ENCODE results near the gene OTOG.

The OTOG gene

GRCh38 chr11:17519061-17519885 lies 27.8 kb upstream of the OTOG start:
- no peak for DNase-seq

- DNase-seq, result no peak
Measured at GRCh38 chr11:17521106-17521900, 25.8 kb upstream of the OTOG start.

DNA sequence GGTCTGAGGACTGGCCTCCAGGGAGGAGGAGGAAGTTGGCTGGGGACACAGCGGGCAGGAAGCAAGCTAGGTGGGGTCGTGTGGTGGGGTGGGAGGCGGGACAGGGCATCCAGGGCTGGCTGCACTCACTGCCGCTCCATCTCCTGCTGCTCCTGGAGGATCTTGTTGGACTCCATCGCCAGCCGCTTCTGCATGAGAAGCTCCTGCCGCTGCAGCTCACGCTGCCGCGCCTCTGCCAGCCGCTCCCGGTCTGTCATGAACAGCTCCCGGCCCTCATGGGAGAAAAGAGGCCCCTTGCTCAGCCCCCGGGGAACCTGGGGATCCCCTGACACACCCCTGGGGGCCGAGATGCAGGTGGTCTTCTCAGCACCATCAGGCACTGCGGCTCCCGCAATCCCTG lies 24.4 kb upstream of the OTOG start:
- no peak for DNase-seq

DNA sequence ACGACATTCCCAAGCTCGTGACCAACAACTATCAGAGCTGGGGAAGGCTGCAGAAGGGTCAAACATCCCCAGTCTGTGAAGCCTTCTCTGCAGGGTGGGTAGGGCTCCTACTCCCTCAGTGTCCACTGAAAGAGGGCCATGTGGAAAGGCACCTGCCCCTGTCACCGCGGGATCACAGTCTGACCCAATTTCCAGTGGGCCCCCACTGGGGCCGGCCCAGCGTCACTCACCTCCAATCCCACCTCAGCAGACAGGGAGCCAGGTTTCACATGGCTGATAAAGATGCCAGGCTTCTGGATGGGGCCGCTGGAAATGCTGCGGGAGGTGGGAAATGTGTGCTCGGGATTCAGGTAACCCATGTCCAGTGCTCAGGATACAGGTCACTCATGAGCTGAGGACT lies 22.8 kb upstream of the OTOG start:
- no peak for DNase-seq

DNA sequence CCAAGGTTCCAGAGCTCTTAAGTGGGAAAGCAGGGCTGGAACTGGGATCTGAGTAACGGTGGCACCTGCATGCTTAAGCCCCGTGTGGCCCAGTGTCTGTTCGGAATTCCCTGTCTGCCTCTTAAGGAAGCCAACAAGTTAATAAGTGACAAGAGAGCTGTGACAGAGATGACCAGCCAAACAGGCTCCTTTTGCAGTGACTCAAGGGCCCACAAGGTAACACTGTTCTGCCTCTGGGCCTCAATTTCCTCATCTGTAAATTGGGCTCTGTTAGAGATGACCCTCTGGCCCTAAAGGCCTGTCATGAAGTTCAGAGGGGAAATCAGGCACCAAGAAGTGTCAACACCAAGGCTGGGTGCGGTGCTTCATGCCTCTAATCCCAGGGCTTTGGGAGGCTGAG lies 21.5 kb upstream of the OTOG start:
- DNase-seq, result no peak

- DNase-seq, result no peak
Measured at GRCh38 chr11:17526326-17526725, 20.7 kb upstream of the OTOG start.

- DNase-seq, result no peak
Measured at GRCh38 chr11:17526931-17527627, 20.0 kb upstream of the OTOG start.

- DNase-seq, result no peak
Measured at GRCh38 chr11:17527628-17527995, 19.4 kb upstream of the OTOG start.

GRCh38 chr11:17528181-17528691 lies 18.8 kb upstream of the OTOG start:
- DNase-seq, result no peak

DNA sequence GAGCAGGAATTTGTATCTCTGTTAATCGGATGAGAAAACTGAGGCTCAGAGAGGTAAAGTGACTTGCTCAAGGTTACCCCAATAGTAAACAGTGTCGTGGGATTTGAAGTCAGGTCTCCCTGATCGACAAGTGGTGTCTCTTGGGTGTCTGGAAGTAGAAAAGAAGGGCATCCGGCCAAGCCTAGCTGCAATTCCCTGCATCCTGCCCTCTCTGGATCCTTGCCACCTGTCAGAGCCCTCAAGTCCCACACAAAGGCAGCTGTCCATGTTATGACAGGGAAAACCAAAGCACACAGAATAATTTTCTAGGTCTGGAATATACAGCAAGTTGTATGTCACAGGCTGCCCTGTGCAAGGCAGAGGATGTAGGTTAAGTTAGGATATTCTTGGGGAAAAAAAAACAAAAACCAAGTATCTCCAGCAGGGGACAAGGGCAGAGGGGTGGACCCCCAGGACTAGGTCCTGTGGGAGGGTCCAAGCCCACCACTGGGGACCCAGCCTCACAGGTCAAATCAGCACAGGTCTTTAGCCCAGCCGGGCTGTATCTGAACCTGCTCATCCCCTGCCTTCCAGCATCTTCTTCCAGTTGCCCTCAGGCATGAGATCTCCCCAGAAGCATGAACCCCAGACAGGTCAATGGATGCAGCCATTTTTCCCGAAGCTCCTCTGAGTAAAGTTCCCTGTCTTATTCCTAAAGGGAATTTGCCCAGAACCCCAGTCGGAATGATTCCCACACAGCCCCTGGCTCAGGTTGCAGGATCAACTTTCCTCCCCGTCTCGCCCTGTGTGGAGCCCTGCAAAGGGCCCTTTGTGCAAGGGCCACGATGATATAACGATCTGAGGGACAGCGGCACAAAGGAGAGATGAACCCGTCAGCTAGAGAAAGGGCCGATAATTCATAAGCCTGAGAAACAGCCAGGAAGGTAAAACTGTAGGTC lies 17.9 kb upstream of the OTOG start:
- no peak for DNase-seq

DNA sequence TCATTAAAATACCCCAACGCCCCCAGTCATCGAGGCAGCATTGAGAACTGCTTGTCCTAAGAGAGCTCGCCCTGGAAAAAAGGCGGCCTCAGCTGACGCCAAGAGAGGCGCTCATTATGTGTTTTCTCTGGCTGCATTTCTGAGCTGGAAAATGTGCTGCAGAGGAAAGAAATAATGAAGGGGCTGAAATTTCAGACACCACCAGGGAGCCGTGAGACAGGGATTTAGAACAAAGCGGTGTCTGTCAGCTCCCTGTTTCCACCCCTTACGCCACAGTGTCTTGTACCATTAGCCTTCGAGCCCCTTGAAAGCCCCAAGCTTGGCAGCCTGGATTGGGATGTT lies 17.2 kb upstream of the OTOG start:
- no peak for DNase-seq

GRCh38 chr11:17531071-17531600 lies 15.9 kb upstream of the OTOG start:
- no peak for DNase-seq

DNA sequence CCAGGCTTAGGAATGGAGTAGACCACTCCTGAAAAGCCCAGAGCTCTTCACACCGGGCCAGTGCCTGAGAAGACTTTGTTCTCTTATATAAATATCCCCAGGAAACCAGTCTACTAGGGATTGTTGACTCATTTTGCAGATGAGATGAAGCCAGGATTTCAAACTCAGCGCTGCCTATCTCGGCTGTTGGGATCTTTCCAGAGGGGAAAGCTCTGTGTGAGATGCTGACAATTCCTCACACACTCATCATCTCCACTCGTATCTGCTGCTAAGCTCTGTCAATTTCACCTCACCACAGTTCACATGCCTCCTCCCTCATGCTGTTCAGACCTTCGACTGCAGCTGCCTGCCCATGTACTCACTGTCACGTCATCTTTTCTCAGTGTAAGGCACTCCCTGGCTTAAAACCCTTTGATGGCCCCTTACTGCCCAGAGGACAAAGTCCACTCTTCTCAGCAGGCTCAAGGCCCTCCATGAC lies 15.4 kb upstream of the OTOG start:
- DNase-seq, result no peak

- DNase-seq, result no peak
Measured at GRCh38 chr11:17532784-17533183, 14.3 kb upstream of the OTOG start.

DNA sequence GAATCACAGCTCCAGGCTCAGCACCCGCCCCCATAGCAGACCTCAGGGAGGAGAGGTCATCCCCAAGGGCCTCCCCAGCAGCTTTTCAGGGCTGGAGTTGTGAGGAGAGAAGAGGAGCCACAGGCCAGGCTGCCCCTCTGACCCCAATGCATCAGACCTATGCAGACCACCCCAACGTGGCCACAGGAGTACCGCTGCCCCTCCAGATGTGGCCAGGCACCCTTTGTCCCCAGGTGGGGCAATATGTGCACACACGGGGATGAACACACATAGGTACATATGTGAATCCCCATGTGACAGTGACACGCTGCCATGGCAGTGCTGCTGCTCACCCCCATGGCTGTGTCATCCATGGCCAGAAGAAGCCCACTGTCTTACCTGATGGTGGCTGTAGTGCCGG lies 13.7 kb upstream of the OTOG start:
- no peak for DNase-seq

- no peak for DNase-seq
Measured at GRCh38 chr11:17533778-17534415, 13.2 kb upstream of the OTOG start.

DNA sequence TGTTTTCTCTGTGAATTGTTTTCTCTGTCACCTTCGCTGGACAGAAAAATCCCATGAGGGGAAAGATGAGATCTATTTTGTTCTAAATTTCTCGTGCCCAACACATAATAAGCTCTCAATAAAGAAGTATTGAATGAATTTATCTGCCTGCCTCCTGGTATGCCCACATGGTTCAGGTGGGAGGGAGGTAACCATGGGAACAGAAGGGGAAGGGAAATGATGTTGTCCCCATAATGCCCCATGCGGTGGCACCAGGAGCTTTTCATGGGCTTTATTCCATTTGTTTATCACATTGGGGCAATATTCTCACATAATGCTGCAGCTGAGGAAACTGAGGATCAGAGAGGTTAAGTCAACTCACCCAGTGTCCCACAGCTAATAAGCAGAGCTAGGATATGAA lies 11.6 kb upstream of the OTOG start:
- no peak for DNase-seq

- no peak for DNase-seq
Measured at GRCh38 chr11:17537261-17537660, 9.8 kb upstream of the OTOG start.

DNA sequence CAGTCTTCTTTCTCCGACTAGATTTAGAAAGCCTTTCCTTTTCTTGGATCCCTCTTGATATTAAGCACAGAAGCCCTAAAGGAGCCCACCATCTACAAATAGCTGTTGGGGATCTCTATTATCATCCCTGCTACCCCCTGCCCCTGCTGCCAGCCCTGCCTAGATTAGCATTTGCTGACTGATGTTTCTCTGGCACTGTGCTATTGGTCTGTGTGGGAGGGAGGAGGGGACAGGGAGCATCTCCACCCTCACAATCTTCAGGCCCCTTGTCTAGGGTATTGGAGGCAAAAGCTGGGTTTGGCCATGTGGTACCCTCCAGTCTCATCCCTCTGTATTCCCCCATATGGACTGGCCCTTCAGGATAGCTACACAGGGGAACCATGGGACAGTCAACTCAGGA lies 9.0 kb upstream of the OTOG start:
- no peak for DNase-seq

- DNase-seq, result no peak
Measured at GRCh38 chr11:17538731-17539130, 8.3 kb upstream of the OTOG start.

DNA sequence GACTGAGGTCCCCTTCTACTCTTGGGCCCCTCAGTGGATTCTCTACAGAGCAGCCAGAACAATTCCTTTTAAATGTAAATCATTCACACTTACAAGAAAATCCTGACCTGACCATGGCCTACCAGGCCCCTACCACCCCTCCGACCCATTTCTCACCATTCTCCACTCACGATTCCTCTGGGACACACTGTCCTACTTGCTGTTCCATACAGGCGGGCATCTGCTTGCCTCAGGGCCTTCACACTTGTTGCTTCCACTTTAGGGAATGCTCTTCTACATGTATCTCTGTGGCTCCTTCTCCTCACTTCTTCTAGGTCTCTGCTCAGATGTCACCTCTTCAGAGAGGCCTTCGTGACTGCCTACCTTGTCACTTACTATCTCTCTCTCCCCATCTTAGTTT lies 6.3 kb upstream of the OTOG start:
- DNase-seq, result no peak
